ENCODE results near the gene CCL5. TPM values are rescaled to one million over a fixed set of nuclear protein-coding genes. Genes with fewer than 3 reads are reported as not detected.

The CCL5 gene
- total RNA-seq, 5 donors from 2014 or later (not counting 1 experiment from before 2014, with no cell fraction given), result 124 to 557 (median 298) TPM

DNA sequence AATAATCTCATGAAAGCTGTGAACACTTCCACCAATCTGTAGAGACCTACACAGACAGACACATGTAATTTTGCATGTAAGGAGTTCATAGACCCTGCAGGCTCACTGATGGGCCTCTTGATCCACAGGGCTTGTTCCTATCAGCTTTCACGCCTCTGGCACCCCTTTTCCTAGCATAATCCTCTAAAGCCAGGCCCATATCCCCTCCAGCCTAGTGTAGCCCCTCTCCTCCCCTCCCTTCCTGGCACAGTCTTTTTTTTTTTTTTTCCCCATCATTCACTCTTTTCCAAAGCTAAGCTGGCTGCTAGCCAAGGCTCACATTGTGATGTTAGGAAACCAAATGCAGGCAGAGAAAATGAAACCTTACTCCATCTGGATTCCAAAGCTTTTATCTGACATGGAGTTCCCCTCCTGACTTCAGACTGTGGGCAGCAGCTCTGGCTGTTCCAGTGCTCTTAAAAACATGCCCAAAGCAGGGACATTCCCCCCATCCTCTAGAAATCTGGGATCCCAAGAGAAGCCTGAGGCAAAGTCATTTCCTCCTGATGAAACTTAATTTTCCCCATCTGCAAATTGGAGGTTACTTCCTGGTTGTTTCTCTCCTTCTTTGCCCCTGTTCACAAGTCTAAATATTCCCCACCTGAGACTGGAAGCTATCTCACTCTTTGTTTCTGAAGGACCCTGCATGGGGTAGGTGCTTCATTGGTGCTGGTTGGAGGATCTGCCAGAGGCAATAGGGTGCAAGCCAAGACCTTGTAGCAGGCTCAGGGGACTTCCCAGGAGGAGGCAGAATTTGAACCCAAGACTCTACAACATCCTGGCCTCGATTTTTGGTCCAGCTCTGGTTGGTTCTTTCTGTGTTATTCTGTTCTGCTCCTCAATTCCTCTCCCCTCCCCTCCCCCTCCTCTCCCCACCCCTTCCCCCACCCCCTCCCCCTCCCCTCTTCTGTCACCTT, 9.9 kb upstream of the CCL5 start:
- peak overlapping the region; percentile 43 for H3K27ac ChIP-seq (ENCODE audit: low read length)
- peaks cover 38 to 61% (median 51%) of the 10 kb centered on the region in 3 donors for H3K4me1 Mint-ChIP-seq

GRCh38 chr17:35889241-35889640, 9.1 kb upstream of the CCL5 start:
- Histone ChIP-seq H3K27me3 (replicated peaks in 1 of 2; ENCODE audit: control insufficient read depth in 2 of 2, extremely low read depth in 1 of 2, insufficient read depth in 2 of 2, low read length in 1 of 2) (no peaks in the 10 kb centered on the region), H3K9me3 (no peaks in the 10 kb centered on the region), H3K4me1 (ENCODE audit: control insufficient read depth in 1 of 2, extremely low read depth in 1 of 2, insufficient read depth in 2 of 2, low read length in 2 of 2) (peaks cover 2 to 65% of the 10 kb centered on the region in 2 experiments), H3K27ac (ENCODE audit: low read length) (peak overlapping the region; percentile 43), H3K4me3 (ENCODE audit: control insufficient read depth in 1 of 2, extremely low read depth in 1 of 2, low read length in 1 of 2) (no peak overlapping the region), H3K36me3 (ENCODE audit: control insufficient read depth in 2 of 2, extremely low read depth in 1 of 2, insufficient read depth in 1 of 2, low read length in 1 of 2) (no peaks in the 10 kb centered on the region)
- Mint-ChIP-seq H3K27ac (peak overlapping the region; percentile 70 to 90), H3K36me3 (no peaks in the 10 kb centered on the region), H3K9me3 (no peaks in the 10 kb centered on the region), H3K4me1 (peaks cover 38 to 59% (median 51%) of the 10 kb centered on the region in 3 donors), H3K4me3 (peak overlapping the region in 1 of 3 donors; percentile 21), H3K27me3 (no peaks in the 10 kb centered on the region)
- DNase-seq (peak in 9 of 35 experiments; percentile 10 to 64 (median 39)), ATAC-seq (replicated peaks in 1 of 4) (peak in 2 of 4 experiments; percentile 46 to 54)
- ChIA-PET POLR2A (interaction anchor here in 1 of 2 donors (0.6 to 1.3 kb wide), 2 partner anchors 9 to 27 kb away, joined by 3 to 4 read pairs; partner anchors contain the start of gene CCL5), CTCF (no interaction called here)
- no CpG with 5 or more reads among the region's 2 CpGs for WGBS (ENCODE audit: insufficient coverage)

More for the DNA sequence above, 9.9 kb upstream of the CCL5 start:
- Mint-ChIP-seq H3K9me3 (no peaks in the 10 kb centered on the region), H3K27ac (peak overlapping the region; percentile 70 to 91), H3K4me3 (peak overlapping the region in 2 of 3 donors; percentile 6 to 37), H3K27me3 (no peaks in the 10 kb centered on the region), H3K36me3 (no peaks in the 10 kb centered on the region)
- Histone ChIP-seq H3K4me3 (ENCODE audit: control insufficient read depth in 1 of 2, extremely low read depth in 1 of 2, low read length in 1 of 2) (no peak overlapping the region), H3K36me3 (ENCODE audit: control insufficient read depth in 2 of 2, extremely low read depth in 1 of 2, insufficient read depth in 1 of 2, low read length in 1 of 2) (no peaks in the 10 kb centered on the region), H3K4me1 (ENCODE audit: control insufficient read depth in 1 of 2, extremely low read depth in 1 of 2, insufficient read depth in 2 of 2, low read length in 2 of 2) (peaks cover 2 to 69% of the 10 kb centered on the region in 2 experiments), H3K27me3 (replicated peaks in 1 of 2; ENCODE audit: control insufficient read depth in 2 of 2, extremely low read depth in 1 of 2, insufficient read depth in 2 of 2, low read length in 1 of 2) (no peaks in the 10 kb centered on the region), H3K9me3 (no peaks in the 10 kb centered on the region)
- ATAC-seq (replicated peaks in 1 of 4), result peak in 1 of 4 experiments; percentile 38
- WGBS (ENCODE audit: insufficient coverage), result no CpG with 5 or more reads among the region's 2 CpGs
- POLR2A ChIA-PET, result interaction anchor here in 1 of 2 donors (1.3 to 1.4 kb wide), 2 partner anchors 10 kb away, joined by 4 read pairs; partner anchors contain the start of gene CCL5
- CTCF ChIA-PET, result interaction anchor here (0.6 to 1.5 kb wide), 3 partner anchors 10 to 1329 kb away, joined by 4 to 5 read pairs (median 5); partner anchors contain the start of gene CCL5 (in 1 of the 2)
- DNase-seq, result peak in 1 of 35 experiments; percentile 58

GRCh38 chr17:35878361-35878760, 1.8 kb downstream of the CCL5 start:
- no peaks in the 10 kb centered on the region for H3K9me3 ChIP-seq
- H3K36me3 ChIP-seq (ENCODE audit: control insufficient read depth in 2 of 2, extremely low read depth in 1 of 2, insufficient read depth in 1 of 2, low read length in 1 of 2), result peaks cover 0 to 18% of the 10 kb centered on the region in 2 donors
- Mint-ChIP-seq H3K27ac (peak overlapping the region; percentile 85 to 89), H3K9me3 (no peaks in the 10 kb centered on the region), H3K4me3 (peak overlapping the region; percentile 59 to 87 (median 85)), H3K4me1 (peaks cover 37 to 50% (median 44%) of the 10 kb centered on the region in 3 donors), H3K36me3 (peaks cover 11% of the 10 kb centered on the region), H3K27me3 (no peaks in the 10 kb centered on the region)
- peak in 2 of 35 experiments; percentile 25 to 35 for DNase-seq
- ChIA-PET POLR2A (no interaction called here), CTCF (interaction anchor here (0.6 to 1.3 kb wide), 3 partner anchors 12 to 28 kb away, joined by 3 to 5 read pairs (median 5); no protein-coding TSS in a partner anchor)
- peak overlapping the region; percentile 78 for H3K27ac ChIP-seq (ENCODE audit: low read length)
- 40% methylated on average over 1 of the region's 4 CpGs for WGBS (ENCODE audit: insufficient coverage)
- peaks cover 15 to 32% of the 10 kb centered on the region in 2 experiments for H3K4me1 ChIP-seq (ENCODE audit: control insufficient read depth in 1 of 2, extremely low read depth in 1 of 2, insufficient read depth in 2 of 2, low read length in 2 of 2)
- no peaks in the 10 kb centered on the region for H3K27me3 ChIP-seq (replicated peaks in 1 of 2; ENCODE audit: control insufficient read depth in 2 of 2, extremely low read depth in 1 of 2, insufficient read depth in 2 of 2, low read length in 1 of 2)
- ATAC-seq (replicated peaks in 1 of 4), result no peak
- peak overlapping the region in 1 of 2 donors; percentile 62 for H3K4me3 ChIP-seq (ENCODE audit: control insufficient read depth in 1 of 2, extremely low read depth in 1 of 2, low read length in 1 of 2)

GRCh38 chr17:35877345-35878029, 2.7 kb downstream of the CCL5 start:
- Mint-ChIP-seq H3K27ac (peak overlapping the region; percentile 53 to 68), H3K36me3 (peaks cover 11% of the 10 kb centered on the region), H3K27me3 (no peaks in the 10 kb centered on the region), H3K4me3 (peak overlapping the region; percentile 59 to 87 (median 85)), H3K9me3 (no peaks in the 10 kb centered on the region), H3K4me1 (peaks cover 37 to 54% (median 45%) of the 10 kb centered on the region in 3 donors)
- Histone ChIP-seq H3K36me3 (ENCODE audit: control insufficient read depth in 2 of 2, extremely low read depth in 1 of 2, insufficient read depth in 1 of 2, low read length in 1 of 2) (peaks cover 0 to 21% of the 10 kb centered on the region in 2 donors), H3K27ac (ENCODE audit: low read length) (peak overlapping the region; percentile 22), H3K9me3 (no peaks in the 10 kb centered on the region), H3K4me1 (ENCODE audit: control insufficient read depth in 1 of 2, extremely low read depth in 1 of 2, insufficient read depth in 2 of 2, low read length in 2 of 2) (peaks cover 15 to 36% of the 10 kb centered on the region in 2 experiments), H3K27me3 (replicated peaks in 1 of 2; ENCODE audit: control insufficient read depth in 2 of 2, extremely low read depth in 1 of 2, insufficient read depth in 2 of 2, low read length in 1 of 2) (no peaks in the 10 kb centered on the region), H3K4me3 (ENCODE audit: control insufficient read depth in 1 of 2, extremely low read depth in 1 of 2, low read length in 1 of 2) (peak overlapping the region in 1 of 2 donors; percentile 62)
- POLR2A ChIA-PET, result interaction anchor here in 1 of 2 donors (0.6 kb wide), 1 partner anchor 1502 kb away, joined by 3 read pairs; no protein-coding TSS in a partner anchor
- ATAC-seq (replicated peaks in 1 of 4) (no peak), DNase-seq (no peak)
- CTCF ChIA-PET, result interaction anchor here in 1 of 2 donors (0.7 kb wide), 1 partner anchor 195 kb away, joined by 5 read pairs; no protein-coding TSS in a partner anchor

DNA sequence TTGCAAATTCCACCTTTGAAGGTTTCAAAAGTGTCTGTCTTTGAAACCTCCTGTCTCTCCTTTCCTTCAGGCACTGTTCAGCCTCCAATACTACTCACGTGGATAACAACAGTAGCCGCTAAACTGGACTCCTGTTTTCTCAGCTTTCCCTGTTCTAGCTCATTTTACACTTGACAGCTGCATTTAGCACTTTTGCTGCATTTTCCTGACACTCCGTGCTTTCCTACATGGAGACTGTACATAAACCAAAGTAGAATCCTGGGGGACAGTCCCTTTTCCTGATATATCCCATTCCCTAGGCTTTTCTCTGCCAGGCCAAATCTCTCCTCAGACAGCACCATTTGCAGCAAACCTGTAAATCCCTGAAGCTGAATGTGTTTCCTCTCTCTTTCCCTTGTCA, 3.6 kb downstream of the CCL5 start:
- DNase-seq (no peak), ATAC-seq (replicated peaks in 1 of 4) (no peak)
- H3K27me3 ChIP-seq (replicated peaks in 1 of 2; ENCODE audit: control insufficient read depth in 2 of 2, extremely low read depth in 1 of 2, insufficient read depth in 2 of 2, low read length in 1 of 2), result no peaks in the 10 kb centered on the region
- ChIA-PET CTCF (interaction anchor here (0.5 to 0.8 kb wide), 3 partner anchors 33 to 270 kb away, joined by 3 to 4 read pairs (median 3); no protein-coding TSS in a partner anchor), POLR2A (interaction anchor here in 1 of 2 donors (0.6 to 1.2 kb wide), 2 partner anchors 8 to 19 kb away, joined by 3 to 4 read pairs; no protein-coding TSS in a partner anchor)
- WGBS (ENCODE audit: insufficient coverage), result 70% methylated on average over 3 of the region's 3 CpGs
- peak overlapping the region in 1 of 2 donors; percentile 27 for H3K4me3 ChIP-seq (ENCODE audit: control insufficient read depth in 1 of 2, extremely low read depth in 1 of 2, low read length in 1 of 2)
- H3K4me1 ChIP-seq (ENCODE audit: control insufficient read depth in 1 of 2, extremely low read depth in 1 of 2, insufficient read depth in 2 of 2, low read length in 2 of 2), result peaks cover 16 to 44% of the 10 kb centered on the region in 2 experiments
- H3K4me3 Mint-ChIP-seq, result peak overlapping the region; percentile 46 to 87 (median 56)
- H3K27ac ChIP-seq (ENCODE audit: low read length), result peak overlapping the region; percentile 64
- H3K27ac Mint-ChIP-seq, result peak overlapping the region; percentile 59 to 89
- no peaks in the 10 kb centered on the region for H3K9me3 ChIP-seq
- no peaks in the 10 kb centered on the region for H3K9me3 Mint-ChIP-seq
- peaks cover 15% of the 10 kb centered on the region for H3K36me3 Mint-ChIP-seq
- no peaks in the 10 kb centered on the region for H3K27me3 Mint-ChIP-seq
- H3K36me3 ChIP-seq (ENCODE audit: control insufficient read depth in 2 of 2, extremely low read depth in 1 of 2, insufficient read depth in 1 of 2, low read length in 1 of 2), result peaks cover 0 to 26% of the 10 kb centered on the region in 2 donors
- H3K4me1 Mint-ChIP-seq, result peaks cover 42 to 60% (median 50%) of the 10 kb centered on the region in 3 donors
